ENCODE data around the gene GPR15LG. TPM values are rescaled to one million over a fixed set of nuclear protein-coding genes. Genes with fewer than 3 reads are reported as not detected.
"Not testable (repeated sequence)": the region's sequence is repeated elsewhere in the genome, so short reads cannot be mapped to it uniquely, and the experiment has no call there.

Gene GPR15LG
- total RNA-seq, 1 donor, result not detected

DNA sequence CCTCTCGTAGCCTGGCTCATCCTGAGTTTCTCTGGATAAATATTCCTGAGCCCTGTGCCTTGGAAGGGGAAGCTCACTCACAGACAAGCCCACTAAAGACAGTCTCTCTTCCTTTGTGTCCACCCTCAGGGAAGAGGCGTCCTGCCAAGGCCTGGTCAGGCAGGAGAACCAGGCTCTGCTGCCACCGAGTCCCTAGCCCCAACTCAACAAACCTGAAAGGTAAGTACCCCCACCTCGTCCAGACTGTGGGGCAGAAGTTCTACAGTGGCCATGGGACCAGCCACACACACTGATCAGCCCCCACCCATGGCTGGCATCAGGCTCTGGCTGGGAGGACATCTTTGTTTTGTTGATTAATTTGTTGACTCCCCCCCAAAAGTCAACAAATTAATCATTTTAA lies 2.8 kb downstream of the GPR15LG start:
- H3K4me3 ChIP-seq (ENCODE audit: low read length), result no peak overlapping the region
- peaks cover 27% of the 10 kb centered on the region for H3K4me1 ChIP-seq (ENCODE audit: insufficient read depth, low read length)
- no peaks in the 10 kb centered on the region for H3K27me3 ChIP-seq (ENCODE audit: insufficient read depth, low read length)
- H3K9me3 ChIP-seq (ENCODE audit: low read depth, low read length), result no peaks in the 10 kb centered on the region

DNA sequence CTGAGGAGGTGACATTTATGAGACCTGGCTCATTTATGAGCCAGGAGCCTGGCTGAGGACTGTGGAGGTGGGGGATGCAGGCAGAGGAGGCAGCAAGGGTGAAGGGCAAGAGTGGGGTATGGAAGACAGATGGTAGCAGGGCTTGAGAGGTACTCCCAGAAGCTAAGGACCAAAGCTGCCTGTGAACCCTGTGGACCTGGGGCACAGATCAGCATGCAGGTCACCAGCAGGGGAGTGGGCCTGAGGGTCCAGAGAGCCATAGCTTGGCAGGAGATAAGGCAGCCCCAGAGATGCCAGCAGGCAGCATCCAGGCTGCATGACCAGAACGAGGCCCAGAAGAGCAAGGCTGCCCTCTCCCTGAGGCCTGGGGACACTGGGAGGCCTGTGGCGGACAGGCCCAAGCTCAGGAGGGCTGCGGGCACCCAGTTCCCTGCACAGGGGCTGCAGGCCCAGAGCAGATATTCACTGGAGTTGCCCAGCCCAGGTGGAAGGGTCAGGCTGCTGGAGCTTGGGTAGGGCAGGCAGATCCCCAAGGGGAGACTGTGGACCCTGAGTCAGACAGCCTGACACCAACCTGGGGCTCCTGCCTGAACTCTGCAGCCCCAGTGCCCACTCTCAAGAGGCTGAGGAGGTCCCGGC lies 3.4 kb downstream of the GPR15LG start:
- Histone ChIP-seq H3K9me3 (ENCODE audit: low read depth, low read length) (no peaks in the 10 kb centered on the region), H3K4me3 (ENCODE audit: low read length) (no peak overlapping the region), H3K27me3 (ENCODE audit: insufficient read depth, low read length) (no peaks in the 10 kb centered on the region), H3K4me1 (ENCODE audit: insufficient read depth, low read length) (peaks cover 27% of the 10 kb centered on the region)

DNA sequence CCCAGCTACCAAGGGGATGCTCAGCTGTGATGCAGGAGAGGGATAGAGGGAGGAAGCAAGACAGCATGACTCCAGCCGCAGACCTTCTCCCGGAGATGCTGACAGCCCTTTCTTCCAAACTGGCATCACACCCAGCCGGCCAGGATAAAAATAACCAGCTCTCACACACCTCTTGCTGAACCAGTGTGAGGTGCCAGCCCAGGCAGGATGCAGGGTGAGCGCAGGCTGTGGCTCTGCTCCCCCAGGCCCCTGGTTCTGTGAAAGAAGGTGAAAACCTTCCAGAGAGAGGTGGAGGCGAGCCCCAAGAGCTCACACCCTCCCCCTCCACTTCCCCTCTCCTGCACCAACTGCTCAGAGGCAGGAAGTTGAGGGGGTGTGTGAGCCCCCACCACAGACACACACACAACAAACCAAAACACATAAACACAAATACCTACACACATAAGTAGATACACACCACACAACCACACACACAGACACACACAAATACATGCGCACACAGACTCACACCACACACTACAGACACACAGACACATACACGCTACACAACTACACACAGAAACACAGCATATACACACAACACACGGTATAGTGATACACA lies 4.0 kb downstream of the GPR15LG start:
- Histone ChIP-seq H3K4me3 (ENCODE audit: low read length) (no peak overlapping the region), H3K9me3 (ENCODE audit: low read depth, low read length) (no peaks in the 10 kb centered on the region), H3K4me1 (ENCODE audit: insufficient read depth, low read length) (peaks cover 27% of the 10 kb centered on the region), H3K27me3 (ENCODE audit: insufficient read depth, low read length) (no peaks in the 10 kb centered on the region)

DNA sequence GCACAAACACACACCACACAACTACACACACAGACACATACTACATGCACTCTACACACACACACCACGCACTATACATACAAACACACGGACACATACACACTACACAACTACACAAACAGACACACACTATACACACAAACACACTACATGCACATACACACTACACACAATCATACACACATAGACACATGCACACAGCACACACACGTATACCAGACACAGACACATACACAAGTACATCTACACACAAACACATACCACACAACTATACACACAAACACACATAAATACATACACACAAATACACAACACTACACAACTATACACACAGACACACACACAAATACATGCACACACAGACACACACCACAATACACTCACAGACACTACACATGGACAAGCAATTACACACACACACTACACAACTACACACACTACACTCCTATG lies 4.6 kb downstream of the GPR15LG start:
- Histone ChIP-seq H3K4me3 (ENCODE audit: low read length) (no peak overlapping the region), H3K27me3 (ENCODE audit: insufficient read depth, low read length) (no peaks in the 10 kb centered on the region), H3K9me3 (ENCODE audit: low read depth, low read length) (no peaks in the 10 kb centered on the region), H3K4me1 (ENCODE audit: insufficient read depth, low read length) (peaks cover 27% of the 10 kb centered on the region)

DNA sequence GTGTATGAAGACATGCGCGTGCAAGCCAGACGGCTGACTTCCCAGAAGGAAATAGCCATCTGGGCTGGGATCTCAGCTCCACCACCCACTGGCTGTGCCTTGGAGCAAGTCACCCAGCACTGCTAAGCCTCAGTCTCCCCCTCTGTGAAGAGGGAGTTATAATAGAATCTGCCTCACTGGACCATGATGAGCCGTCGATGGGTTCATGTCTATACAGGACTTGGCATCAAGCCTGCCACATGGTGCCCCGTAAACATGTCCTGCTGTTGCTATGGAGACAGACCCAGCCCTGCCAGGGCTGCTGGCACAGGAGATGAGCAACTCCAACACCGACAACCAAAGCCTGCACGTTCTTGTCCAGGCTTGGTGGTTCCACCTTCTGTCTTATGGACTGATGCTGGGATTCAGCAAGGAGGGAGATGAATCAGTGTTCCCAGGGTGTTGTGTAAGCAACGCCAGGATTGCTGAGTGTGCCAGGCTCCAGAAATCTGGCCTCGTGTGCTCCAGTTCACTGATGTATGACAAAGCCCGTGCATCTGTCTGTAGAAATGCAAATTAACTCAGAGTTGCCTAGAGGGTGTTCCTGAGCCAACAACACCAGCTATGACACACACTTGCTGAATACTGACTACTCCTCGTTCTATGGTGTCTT lies 5.6 kb downstream of the GPR15LG start:
- no peaks in the 10 kb centered on the region for H3K9me3 ChIP-seq (ENCODE audit: low read depth, low read length)
- no peak overlapping the region for H3K4me3 ChIP-seq (ENCODE audit: low read length)
- H3K4me1 ChIP-seq (ENCODE audit: insufficient read depth, low read length), result peaks cover 27% of the 10 kb centered on the region
- no peaks in the 10 kb centered on the region for H3K27me3 ChIP-seq (ENCODE audit: insufficient read depth, low read length)

DNA sequence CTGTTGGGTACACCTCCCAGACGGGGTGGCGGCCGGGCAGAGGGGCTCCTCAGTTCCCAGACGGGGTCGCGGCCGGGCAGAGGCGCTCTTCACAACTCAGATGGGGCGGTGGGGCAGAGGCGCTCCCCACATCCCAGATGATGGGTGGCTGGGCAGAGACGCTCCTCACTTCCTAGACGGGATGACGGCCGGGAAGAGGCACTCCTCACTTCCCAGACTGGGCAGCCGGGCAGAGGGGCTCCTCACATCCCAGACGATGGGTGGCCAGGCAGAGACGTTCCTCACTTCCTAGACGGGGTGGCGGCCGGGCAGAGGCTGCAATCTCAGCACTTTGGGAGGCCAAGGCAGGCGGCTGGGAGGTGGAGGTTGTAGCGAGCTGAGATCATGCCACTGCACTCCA lies 6.8 kb downstream of the GPR15LG start:
- H3K4me3 ChIP-seq (ENCODE audit: low read length); H3K9me3 ChIP-seq (ENCODE audit: low read depth, low read length); H3K27me3 ChIP-seq (ENCODE audit: insufficient read depth, low read length): not testable (repeated sequence)
- peaks cover 27% of the 10 kb centered on the region for H3K4me1 ChIP-seq (ENCODE audit: insufficient read depth, low read length)

DNA sequence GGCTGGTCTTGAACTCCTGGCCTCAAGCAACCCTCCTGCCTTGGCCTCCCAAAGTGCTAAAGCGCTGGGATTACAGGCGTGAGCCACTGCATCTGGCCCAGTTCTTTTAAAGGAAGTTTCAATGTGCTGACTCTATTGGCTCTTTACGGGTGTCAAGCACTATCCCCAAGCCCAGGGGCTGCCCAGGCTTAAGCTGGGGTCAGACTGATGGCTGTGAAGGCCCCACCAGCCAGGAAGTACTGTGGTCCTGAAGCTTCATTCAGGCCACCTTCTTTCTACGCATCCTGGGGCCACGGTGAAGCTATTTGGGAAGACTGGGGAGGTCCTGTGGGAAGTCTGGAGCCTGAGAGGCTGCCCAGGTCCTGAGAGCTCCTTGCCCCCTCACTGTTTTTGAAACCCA lies 8.0 kb downstream of the GPR15LG start:
- Histone ChIP-seq H3K4me1 (ENCODE audit: insufficient read depth, low read length) (peaks cover 22% of the 10 kb centered on the region), H3K4me3 (ENCODE audit: low read length) (no peak overlapping the region)

DNA sequence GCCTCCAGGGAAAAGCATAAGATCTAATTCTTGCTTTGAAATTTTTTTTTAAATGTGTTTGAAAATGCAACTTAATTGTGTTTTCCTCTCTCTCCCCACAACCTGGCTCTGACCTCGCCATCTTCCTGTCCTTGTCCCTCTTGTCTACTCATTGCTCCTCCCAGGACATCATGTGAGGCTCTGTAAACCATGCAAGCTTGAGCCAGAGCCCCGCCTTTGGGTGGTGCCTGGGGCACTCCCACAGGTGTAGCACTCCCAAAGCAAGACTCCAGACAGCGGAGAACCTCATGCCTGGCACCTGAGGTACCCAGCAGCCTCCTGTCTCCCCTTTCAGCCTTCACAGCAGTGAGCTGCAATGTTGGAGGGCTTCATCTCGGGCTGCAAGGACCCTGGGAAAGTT lies 10.9 kb downstream of the GPR15LG start:
- H3K4me1 ChIP-seq (ENCODE audit: insufficient read depth, low read length), result peaks cover under 1% of the 10 kb centered on the region

More for the DNA sequence above, 8.0 kb downstream of the GPR15LG start:
- H3K27me3 ChIP-seq (ENCODE audit: insufficient read depth, low read length), result no peaks in the 10 kb centered on the region
- H3K9me3 ChIP-seq (ENCODE audit: low read depth, low read length), result no peaks in the 10 kb centered on the region

DNA sequence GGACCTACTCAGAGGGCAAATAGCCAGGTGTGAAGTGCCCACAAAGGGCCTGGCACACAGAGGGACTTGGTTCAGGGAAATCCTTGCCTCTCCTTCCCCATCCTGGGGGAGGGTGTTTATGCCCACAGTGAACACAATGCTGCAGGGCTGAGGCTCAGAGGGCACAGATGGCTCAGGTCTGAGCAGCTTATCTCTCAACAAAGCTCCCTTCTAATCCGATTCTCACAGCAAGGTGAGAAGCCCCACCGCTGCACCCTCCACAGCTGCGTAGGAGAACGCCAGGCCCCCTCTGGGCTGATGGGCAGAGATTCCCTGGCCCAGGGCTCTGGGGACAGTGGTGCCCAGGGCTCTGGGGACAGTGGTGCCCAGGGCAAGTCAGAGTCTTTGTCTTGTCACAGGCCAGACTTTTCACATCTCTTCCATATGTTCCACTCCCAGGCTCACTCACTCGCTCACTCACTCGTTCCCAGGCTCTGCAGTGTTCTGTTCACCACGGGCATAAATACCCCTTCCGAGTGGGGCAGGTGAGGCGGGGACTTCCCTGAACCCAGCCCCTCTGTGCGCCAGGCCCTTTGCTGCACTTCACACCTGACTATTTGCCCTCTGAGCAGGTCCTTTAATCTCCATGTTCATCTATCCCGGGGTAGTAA lies 12.1 kb downstream of the GPR15LG start:
- Histone ChIP-seq H3K4me3 (ENCODE audit: low read length) (no peak overlapping the region), H3K27me3 (ENCODE audit: insufficient read depth, low read length) (no peaks in the 10 kb centered on the region), H3K9me3 (ENCODE audit: low read depth, low read length) (no peaks in the 10 kb centered on the region), H3K4me1 (ENCODE audit: insufficient read depth, low read length) (no peaks in the 10 kb centered on the region)

More for the DNA sequence above, 10.9 kb downstream of the GPR15LG start:
- Histone ChIP-seq H3K9me3 (ENCODE audit: low read depth, low read length) (no peaks in the 10 kb centered on the region), H3K4me3 (ENCODE audit: low read length) (no peak overlapping the region), H3K27me3 (ENCODE audit: insufficient read depth, low read length) (no peaks in the 10 kb centered on the region)

DNA sequence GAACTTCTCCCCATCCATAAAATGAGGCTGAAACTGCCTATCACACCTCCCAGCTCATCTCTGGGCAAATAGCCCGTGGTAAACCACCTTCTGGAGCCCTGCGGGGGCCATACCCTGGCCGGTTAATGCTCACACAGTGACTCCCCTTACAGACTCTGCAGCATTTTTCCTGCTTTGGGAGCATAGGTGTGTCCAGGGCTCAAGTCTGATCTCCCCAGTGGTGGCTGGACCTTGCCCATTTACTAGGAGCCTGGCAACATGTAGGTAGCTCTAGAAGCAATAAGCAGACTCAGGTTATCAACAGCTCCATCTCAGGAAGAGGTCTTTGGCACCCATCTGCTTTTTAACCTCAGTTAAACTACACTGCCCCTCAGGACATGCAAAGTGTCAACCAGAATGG lies 15.2 kb downstream of the GPR15LG start:
- H3K9me3 ChIP-seq (ENCODE audit: low read depth, low read length), result no peaks in the 10 kb centered on the region
- peaks cover 8% of the 10 kb centered on the region for H3K27me3 ChIP-seq (ENCODE audit: insufficient read depth, low read length)
- peaks cover 11% of the 10 kb centered on the region for H3K4me1 ChIP-seq (ENCODE audit: insufficient read depth, low read length)
- no peak overlapping the region for H3K4me3 ChIP-seq (ENCODE audit: low read length)

DNA sequence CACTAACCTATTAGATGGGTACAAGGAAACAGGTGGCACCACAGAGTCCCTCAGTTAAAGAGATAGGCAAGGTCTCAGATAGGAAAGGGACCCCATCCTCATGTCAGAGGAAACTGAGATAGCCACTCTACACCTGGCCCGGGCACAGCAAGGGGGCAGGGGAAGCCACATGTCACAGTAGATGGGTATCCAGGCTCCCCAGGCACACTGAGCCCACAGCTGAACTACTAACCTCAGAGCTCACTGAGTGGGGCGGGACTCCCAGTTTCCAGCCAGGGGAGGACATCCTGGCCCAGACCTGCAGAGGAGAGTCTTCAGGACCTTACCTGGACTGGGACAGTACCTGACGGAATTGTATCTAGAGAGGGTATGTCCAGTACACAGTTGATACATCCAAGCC lies 17.0 kb downstream of the GPR15LG start:
- Histone ChIP-seq H3K4me3 (ENCODE audit: low read length) (no peak overlapping the region), H3K27me3 (ENCODE audit: insufficient read depth, low read length) (peaks cover 23% of the 10 kb centered on the region), H3K9me3 (ENCODE audit: low read depth, low read length) (no peaks in the 10 kb centered on the region), H3K4me1 (ENCODE audit: insufficient read depth, low read length) (peaks cover 19% of the 10 kb centered on the region)

DNA sequence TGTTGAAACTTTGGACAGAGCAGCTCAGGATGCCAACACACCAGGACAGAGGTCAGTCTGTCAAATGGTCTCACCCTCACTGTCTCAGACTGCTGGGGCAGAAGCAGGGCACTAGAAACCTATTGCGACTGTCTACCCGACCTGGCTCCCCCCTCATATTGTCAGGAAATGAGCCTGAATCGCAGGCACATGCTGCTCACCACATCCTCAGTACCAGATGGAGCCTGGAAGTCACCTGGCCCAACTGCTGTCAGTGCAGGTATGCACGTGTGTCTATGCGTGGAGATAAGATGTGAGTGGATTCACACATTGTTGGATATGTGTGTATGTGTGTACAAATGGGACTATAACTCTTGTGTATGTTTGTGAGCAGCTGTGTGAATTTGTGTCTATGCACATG lies 17.5 kb downstream of the GPR15LG start:
- Histone ChIP-seq H3K27me3 (ENCODE audit: insufficient read depth, low read length) (peaks cover 28% of the 10 kb centered on the region), H3K4me3 (ENCODE audit: low read length) (no peak overlapping the region), H3K4me1 (ENCODE audit: insufficient read depth, low read length) (peaks cover 19% of the 10 kb centered on the region), H3K9me3 (ENCODE audit: low read depth, low read length) (no peaks in the 10 kb centered on the region)

DNA sequence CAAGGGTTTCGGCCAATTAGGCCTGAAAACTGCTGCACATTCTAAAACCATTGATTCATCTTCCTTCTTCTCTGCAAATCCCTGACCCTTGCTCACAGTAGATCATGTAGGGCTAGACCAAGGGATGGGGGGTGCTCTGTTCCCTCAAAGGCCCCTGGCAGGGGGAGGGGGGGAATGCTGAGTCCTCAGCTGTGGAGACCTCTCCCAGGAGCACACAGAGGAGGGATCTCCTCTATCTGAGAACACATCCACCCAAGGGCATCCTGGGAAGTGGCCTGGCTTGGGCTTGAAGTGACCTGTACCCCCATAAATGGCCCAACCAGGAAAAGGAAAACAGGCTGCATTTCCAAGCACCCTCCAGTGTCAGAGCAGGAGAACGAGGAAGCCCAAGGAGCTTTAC lies 19.7 kb downstream of the GPR15LG start:
- H3K4me1 ChIP-seq (ENCODE audit: insufficient read depth, low read length), result peaks cover 19% of the 10 kb centered on the region
- H3K4me3 ChIP-seq (ENCODE audit: low read length), result no peak overlapping the region
- H3K9me3 ChIP-seq (ENCODE audit: low read depth, low read length), result no peaks in the 10 kb centered on the region
- H3K27me3 ChIP-seq (ENCODE audit: insufficient read depth, low read length), result peaks cover 32% of the 10 kb centered on the region

DNA sequence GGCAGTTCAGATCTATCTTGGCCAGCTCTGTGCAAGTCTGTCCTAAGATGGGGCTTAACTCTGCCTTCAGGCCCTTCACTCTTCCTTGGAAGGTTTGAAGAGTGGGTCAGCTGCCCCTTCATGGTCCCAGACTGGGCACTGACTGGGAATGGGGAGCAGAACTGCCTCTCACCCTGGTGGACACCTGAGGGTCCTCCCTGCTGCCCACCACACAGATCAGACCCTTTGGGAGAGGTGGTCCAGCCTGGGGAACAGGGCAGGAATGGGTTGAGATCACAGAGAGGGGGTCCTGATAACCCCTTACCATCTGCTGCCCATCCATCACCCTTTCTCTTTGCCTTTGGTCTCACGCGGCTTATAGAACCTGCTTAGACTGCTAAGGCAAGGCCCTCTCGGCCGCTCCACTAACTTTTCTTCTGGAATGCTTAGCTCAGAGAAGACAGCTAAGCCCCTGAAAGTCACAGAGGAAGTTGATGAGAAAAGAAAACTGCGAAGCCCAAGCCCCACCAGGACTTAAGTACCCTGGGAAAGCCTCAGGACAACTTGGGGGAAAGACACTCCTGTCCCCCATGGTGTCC lies 20.3 kb downstream of the GPR15LG start:
- H3K9me3 ChIP-seq (ENCODE audit: low read depth, low read length), result no peaks in the 10 kb centered on the region
- H3K4me1 ChIP-seq (ENCODE audit: insufficient read depth, low read length), result peaks cover 19% of the 10 kb centered on the region
- peaks cover 32% of the 10 kb centered on the region for H3K27me3 ChIP-seq (ENCODE audit: insufficient read depth, low read length)
- H3K4me3 ChIP-seq (ENCODE audit: low read length), result no peak overlapping the region

DNA sequence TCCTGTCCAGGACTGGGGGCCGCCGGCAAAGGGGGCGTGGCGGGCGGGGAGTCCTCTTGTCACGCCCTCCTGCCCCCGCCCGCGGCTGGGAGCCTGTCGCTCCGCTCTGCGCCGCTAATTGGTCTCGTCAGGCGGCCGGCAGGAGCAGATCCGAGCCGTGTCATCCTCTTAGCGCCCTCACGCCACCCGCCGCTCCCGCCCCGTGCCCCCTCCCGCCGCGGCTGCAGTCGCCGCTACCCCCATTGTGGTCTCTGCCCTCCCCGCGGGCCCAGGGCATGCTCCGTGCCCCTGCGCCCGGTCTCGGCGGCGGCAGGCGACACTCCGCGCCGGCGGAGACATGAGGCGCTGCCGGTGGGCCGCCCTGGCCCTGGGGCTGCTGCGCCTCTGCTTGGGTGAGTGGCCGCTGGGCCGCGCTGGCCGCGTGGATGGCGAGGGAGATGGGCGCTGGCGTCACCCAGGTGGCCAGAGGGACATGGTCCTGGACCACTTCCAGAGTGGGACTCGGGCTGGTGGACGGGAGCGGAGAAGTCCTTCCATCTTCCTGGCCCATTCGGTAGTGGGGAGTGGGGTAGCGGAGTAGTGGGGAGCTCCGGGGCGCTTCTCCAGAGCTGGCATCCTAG lies 20.9 kb downstream of the GPR15LG start, which contains the start of gene CDHR1:
CDHR1 (plus strand) TSS at position 114 of the 620 bp plus-strand sequence; CDS start at position 338, 224 bp downstream.
- H3K27me3 ChIP-seq (ENCODE audit: insufficient read depth, low read length), result peaks cover 32% of the 10 kb centered on the region
- H3K4me3 ChIP-seq (ENCODE audit: low read length), result no peak within 1 kb of the TSS
- H3K4me1 ChIP-seq (ENCODE audit: insufficient read depth, low read length), result peaks cover 19% of the 10 kb centered on the region
- no peaks in the 10 kb centered on the region for H3K9me3 ChIP-seq (ENCODE audit: low read depth, low read length)

Data from mononuclear cell (primary cell).